Stomach (tissue), 4 donors: ENCODE measurements around the gene PTPRK.

Experiments
- POLR2AphosphoS5 ChIP-seq, 3 donors: sonication (generic); formaldehyde crosslinking; IDR thresholded peaks; one replicate each; pipeline ENCODE4 v1.6.1; 2016; ENCODE audit warnings: antibody characterized with exemption in 3 of 3
- TF ChIP-seq, protein P1 (sequence below), 7 experiments: fragments of 450-650 bp in 4 of 7; fragments of 200-600 bp in 3 of 7; sonication (generic) in 3 of 7; IDR thresholded peaks; one replicate each; pipeline ENCODE4 v1.5.1; 2016 to 2019; ENCODE audit warnings: antibody characterized with exemption in 7 of 7, control low read depth in 2 of 7, mild to moderate bottlenecking in 1 of 7

DNA sequence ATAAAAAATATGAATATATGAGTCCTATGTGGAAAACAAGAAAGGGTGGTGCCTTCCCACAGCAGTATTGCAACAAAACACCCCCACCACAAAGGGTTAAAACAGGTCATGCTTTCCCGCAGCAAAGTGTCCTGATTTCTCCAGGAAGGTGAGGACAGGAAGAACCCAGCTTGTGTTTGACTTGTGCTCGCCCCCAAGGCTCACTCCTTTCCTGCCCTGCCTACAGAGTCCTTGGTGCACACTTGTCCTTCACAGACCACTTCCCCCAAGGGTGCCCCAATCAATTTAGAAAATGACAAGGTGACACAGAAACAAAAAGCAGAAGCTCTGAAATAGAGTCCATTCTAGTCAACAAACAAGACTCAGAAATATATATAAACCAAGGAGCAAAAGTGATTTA, 237.4 kb downstream of the PTPRK start:
- TF ChIP-seq, protein P1, sequence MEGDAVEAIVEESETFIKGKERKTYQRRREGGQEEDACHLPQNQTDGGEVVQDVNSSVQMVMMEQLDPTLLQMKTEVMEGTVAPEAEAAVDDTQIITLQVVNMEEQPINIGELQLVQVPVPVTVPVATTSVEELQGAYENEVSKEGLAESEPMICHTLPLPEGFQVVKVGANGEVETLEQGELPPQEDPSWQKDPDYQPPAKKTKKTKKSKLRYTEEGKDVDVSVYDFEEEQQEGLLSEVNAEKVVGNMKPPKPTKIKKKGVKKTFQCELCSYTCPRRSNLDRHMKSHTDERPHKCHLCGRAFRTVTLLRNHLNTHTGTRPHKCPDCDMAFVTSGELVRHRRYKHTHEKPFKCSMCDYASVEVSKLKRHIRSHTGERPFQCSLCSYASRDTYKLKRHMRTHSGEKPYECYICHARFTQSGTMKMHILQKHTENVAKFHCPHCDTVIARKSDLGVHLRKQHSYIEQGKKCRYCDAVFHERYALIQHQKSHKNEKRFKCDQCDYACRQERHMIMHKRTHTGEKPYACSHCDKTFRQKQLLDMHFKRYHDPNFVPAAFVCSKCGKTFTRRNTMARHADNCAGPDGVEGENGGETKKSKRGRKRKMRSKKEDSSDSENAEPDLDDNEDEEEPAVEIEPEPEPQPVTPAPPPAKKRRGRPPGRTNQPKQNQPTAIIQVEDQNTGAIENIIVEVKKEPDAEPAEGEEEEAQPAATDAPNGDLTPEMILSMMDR (IDR thresholded peaks at IDR 0.05) = no peak
- no peak for TF ChIP-seq POLR2AphosphoS5 (IDR thresholded peaks at IDR 0.05)
